Measurements from ENCODE around the gene COBLL1. TPM values are rescaled to one million over a fixed set of nuclear protein-coding genes. Genes with fewer than 3 reads are reported as not detected.

COBLL1 gene
- total RNA-seq, 1 donor from 2014 or later: 1.0 TPM

- DNase-seq (ENCODE audit: low spot score): no peak
- H3K27me3 ChIP-seq: no peaks in the 10 kb centered on the region
- no peak overlapping the region for H3K9ac ChIP-seq
- H3K4me1 ChIP-seq: peaks cover 8% of the 10 kb centered on the region
- H3K4me1 Mint-ChIP-seq: peaks cover 14% of the 10 kb centered on the region
- H3K36me3 Mint-ChIP-seq: no peaks in the 10 kb centered on the region
- no peak overlapping the region for H3K27ac ChIP-seq
- no peaks in the 10 kb centered on the region for H3F3A ChIP-seq (ENCODE audit: low read depth)
- H3K79me2 ChIP-seq (ENCODE audit: low read depth): no peaks in the 10 kb centered on the region
- no peaks in the 10 kb centered on the region for H3K9me3 Mint-ChIP-seq
- H4K20me1 ChIP-seq (ENCODE audit: low read depth): no peaks in the 10 kb centered on the region
- no peak overlapping the region for H3K4me3 ChIP-seq
- H3K4me3 Mint-ChIP-seq: no peak overlapping the region
- no peaks in the 10 kb centered on the region for H3K27me3 Mint-ChIP-seq (ENCODE audit: insufficient read depth, low read depth)
- no peak overlapping the region for H3K27ac Mint-ChIP-seq
- H3K4me2 ChIP-seq: no peak overlapping the region
- H3K9me3 ChIP-seq (ENCODE audit: low read depth): no peaks in the 10 kb centered on the region
- H2AFZ ChIP-seq (replicated peaks): no peak overlapping the region
- no peaks in the 10 kb centered on the region for H3K36me3 ChIP-seq
- TF ChIP-seq CTCF (IDR thresholded peaks at IDR 0.05) (no peak), EZH2 (IDR thresholded peaks at IDR 0.05) (no peak), EZH2phosphoT487 (IDR thresholded peaks at IDR 0.05) (no peak)
These were observed 106.2 kb downstream of the COBLL1 start for GRCh38 chr2:164735309-164735919.

GRCh38 chr2:164734196-164734595, 107.4 kb downstream of the COBLL1 start:
- Histone ChIP-seq H3F3A (ENCODE audit: low read depth) (no peaks in the 10 kb centered on the region), H2AFZ (replicated peaks) (no peak overlapping the region), H3K27ac (no peak overlapping the region), H3K4me3 (no peak overlapping the region), H3K27me3 (no peaks in the 10 kb centered on the region), H3K9me3 (ENCODE audit: low read depth) (no peaks in the 10 kb centered on the region), H4K20me1 (ENCODE audit: low read depth) (no peaks in the 10 kb centered on the region), H3K4me2 (peak overlapping the region; percentile 0), H3K36me3 (no peaks in the 10 kb centered on the region), H3K9ac (no peak overlapping the region), H3K79me2 (ENCODE audit: low read depth) (no peaks in the 10 kb centered on the region), H3K4me1 (peaks cover 8% of the 10 kb centered on the region)
- Mint-ChIP-seq H3K27ac (peak overlapping the region; percentile 9), H3K9me3 (no peaks in the 10 kb centered on the region), H3K4me1 (peaks cover 14% of the 10 kb centered on the region), H3K27me3 (ENCODE audit: insufficient read depth, low read depth) (no peaks in the 10 kb centered on the region), H3K4me3 (no peak overlapping the region), H3K36me3 (no peaks in the 10 kb centered on the region)
- TF ChIP-seq EZH2phosphoT487 (IDR thresholded peaks at IDR 0.05) (no peak), CTCF (IDR thresholded peaks at IDR 0.05) (no peak), EZH2 (IDR thresholded peaks at IDR 0.05) (no peak)
- peak; percentile 40 for DNase-seq (ENCODE audit: low spot score)

GRCh38 chr2:164725542-164725941, 116.1 kb downstream of the COBLL1 start:
- Histone ChIP-seq H3K9ac (no peak overlapping the region), H3K36me3 (no peaks in the 10 kb centered on the region), H3F3A (ENCODE audit: low read depth) (no peaks in the 10 kb centered on the region), H3K4me2 (no peak overlapping the region), H3K27ac (no peak overlapping the region), H3K79me2 (ENCODE audit: low read depth) (no peaks in the 10 kb centered on the region), H3K4me3 (no peak overlapping the region), H3K9me3 (ENCODE audit: low read depth) (no peaks in the 10 kb centered on the region), H4K20me1 (ENCODE audit: low read depth) (no peaks in the 10 kb centered on the region), H2AFZ (replicated peaks) (no peak overlapping the region), H3K4me1 (no peaks in the 10 kb centered on the region), H3K27me3 (no peaks in the 10 kb centered on the region)
- DNase-seq (ENCODE audit: low spot score): no peak
- no peak for TF ChIP-seq CTCF (IDR thresholded peaks at IDR 0.05)
- TF ChIP-seq EZH2 (IDR thresholded peaks at IDR 0.05): no peak
- no peak for TF ChIP-seq EZH2phosphoT487 (IDR thresholded peaks at IDR 0.05)
- peaks cover 20% of the 10 kb centered on the region for H3K4me1 Mint-ChIP-seq
- H3K9me3 Mint-ChIP-seq: no peaks in the 10 kb centered on the region
- H3K4me3 Mint-ChIP-seq: no peak overlapping the region
- H3K27me3 Mint-ChIP-seq (ENCODE audit: insufficient read depth, low read depth): no peaks in the 10 kb centered on the region
- H3K27ac Mint-ChIP-seq: no peak overlapping the region
- H3K36me3 Mint-ChIP-seq: no peaks in the 10 kb centered on the region

Data from neural progenitor cell (in vitro differentiated cells).